ENCODE data around the gene SIDT1. TPM values are rescaled to one million over a fixed set of nuclear protein-coding genes. Genes with fewer than 3 reads are reported as not detected.

The SIDT1 gene
- 10 to 100 TPM; 13.5 to 14.2 TPM for total RNA-seq

- ChIA-PET POLR2A (interaction anchor here (1.4 to 1.6 kb wide), 2 partner anchors 17 to 19 kb away, joined by 4 to 9 read pairs; partner anchors contain the start of gene SPICE1), CTCF (no interaction called here)
These were observed at the start of gene SIDT1 for GRCh38 chr3:113531826-113532697. Gene SIDT1 (plus strand): TSS chr3:113532555. CDS start chr3:113533022, 467 bp downstream.

GRCh38 chr3:113485161-113485609, 47.2 kb upstream of the SIDT1 start:
- ChIA-PET CTCF (interaction anchor here (0.9 to 1.0 kb wide), 2 partner anchors 10 to 92 kb away, joined by 3 read pairs; no protein-coding TSS in a partner anchor), POLR2A (no interaction called here)

- ChIA-PET POLR2A (no interaction called here), CTCF (interaction anchor here (1.1 to 1.5 kb wide), 3 partner anchors 10 to 83 kb away, joined by 3 to 10 read pairs (median 3); no protein-coding TSS in a partner anchor)
These were observed 37.3 kb upstream of the SIDT1 start for GRCh38 chr3:113495035-113495434.

- CTCF ChIA-PET, result interaction anchor here (1.0 kb wide), 1 partner anchor 81 kb away, joined by 4 read pairs; no protein-coding TSS in a partner anchor
- POLR2A ChIA-PET, result no interaction called here
These were observed 35.4 kb upstream of the SIDT1 start for GRCh38 chr3:113496924-113497323.

GRCh38 chr3:113498221-113499005, 33.9 kb upstream of the SIDT1 start:
- CTCF ChIA-PET, result interaction anchor here (0.6 to 0.7 kb wide), 2 partner anchors 13 to 79 kb away, joined by 3 to 4 read pairs; no protein-coding TSS in a partner anchor
- POLR2A ChIA-PET, result no interaction called here

GRCh38 chr3:113499081-113499480, 33.3 kb upstream of the SIDT1 start:
- POLR2A ChIA-PET, result no interaction called here
- CTCF ChIA-PET, result interaction anchor here (0.7 kb wide), 1 partner anchor 13 kb away, joined by 4 read pairs; no protein-coding TSS in a partner anchor

GRCh38 chr3:113501597-113501996, 30.8 kb upstream of the SIDT1 start:
- CTCF ChIA-PET, result no interaction called here
- POLR2A ChIA-PET, result no interaction called here

- CTCF ChIA-PET, result interaction anchor here (1.1 kb wide), 1 partner anchor 72 kb away, joined by 3 read pairs; no protein-coding TSS in a partner anchor
- POLR2A ChIA-PET, result no interaction called here
These were observed 26.5 kb upstream of the SIDT1 start for GRCh38 chr3:113505867-113506266.

- ChIA-PET CTCF (interaction anchor here (0.8 kb wide), 1 partner anchor 21 kb away, joined by 3 read pairs; no protein-coding TSS in a partner anchor), POLR2A (no interaction called here)
These were observed 24.8 kb upstream of the SIDT1 start for GRCh38 chr3:113507501-113508067.

- CTCF ChIA-PET, result no interaction called here
- POLR2A ChIA-PET, result no interaction called here
These were observed 23.4 kb upstream of the SIDT1 start for GRCh38 chr3:113508966-113509365.

GRCh38 chr3:113514265-113514769, 18.0 kb upstream of the SIDT1 start:
- ChIA-PET POLR2A (interaction anchor here (1.1 to 2.2 kb wide), 6 partner anchors 17 to 496 kb away, joined by 3 to 9 read pairs (median 4); partner anchors contain the start of gene USF3), CTCF (interaction anchor here (1.2 to 1.4 kb wide), 2 partner anchors 20 to 64 kb away, joined by 4 to 10 read pairs; no protein-coding TSS in a partner anchor)

- ChIA-PET POLR2A (interaction anchor here (0.6 to 2.2 kb wide), 2 partner anchors 15 to 59 kb away, joined by 3 to 9 read pairs; no protein-coding TSS in a partner anchor), CTCF (interaction anchor here (0.8 to 1.0 kb wide), 4 partner anchors 13 to 230 kb away, joined by 3 to 5 read pairs (median 4); partner anchors contain the start of gene NAA50)
These were observed 16.2 kb upstream of the SIDT1 start for GRCh38 chr3:113516115-113516505.

- CTCF ChIA-PET, result no interaction called here
- POLR2A ChIA-PET, result no interaction called here
These were observed 10.4 kb upstream of the SIDT1 start for GRCh38 chr3:113521981-113522380.

GRCh38 chr3:113523241-113523640, 9.1 kb upstream of the SIDT1 start:
- ChIA-PET CTCF (no interaction called here), POLR2A (no interaction called here)

GRCh38 chr3:113532698-113533533, 561 bp downstream of the SIDT1 start:
- ChIA-PET CTCF (interaction anchor here (1.3 to 1.5 kb wide), 2 partner anchors 18 to 45 kb away, joined by 3 to 4 read pairs; partner anchors contain the start of gene SPICE1), POLR2A (interaction anchor here (1.1 kb wide), 1 partner anchor 18 kb away, joined by 7 read pairs; the partner anchor contains the start of gene SPICE1)

GRCh38 chr3:113533534-113533892, 1.2 kb downstream of the SIDT1 start:
- POLR2A ChIA-PET, result interaction anchor here (0.7 to 1.1 kb wide), 2 partner anchors 19 to 238 kb away, joined by 3 to 7 read pairs; partner anchors contain the start of gene SPICE1

GRCh38 chr3:113534365-113534764, 2.0 kb downstream of the SIDT1 start:
- POLR2A ChIA-PET, result no interaction called here
- CTCF ChIA-PET, result interaction anchor here (1.3 to 1.5 kb wide), 2 partner anchors 20 to 43 kb away, joined by 3 to 4 read pairs; partner anchors contain the start of gene SPICE1

More at GRCh38 chr3:113533534-113533892, 1.2 kb downstream of the SIDT1 start:
- CTCF ChIA-PET, result interaction anchor here (0.6 to 1.5 kb wide), 3 partner anchors 19 to 133 kb away, joined by 3 to 4 read pairs (median 4); partner anchors contain the start of gene SPICE1

- ChIA-PET POLR2A (no interaction called here), CTCF (no interaction called here)
These were observed 3.5 kb downstream of the SIDT1 start for GRCh38 chr3:113535898-113536297.

Measured in activated CD8-positive, alpha-beta memory T cell treated with anti-CD3 and anti-CD28 coated beads for 36 hours (primary cell).